ENCODE results near the gene ST6GAL1. TPM values are rescaled to one million over a fixed set of nuclear protein-coding genes. Genes with fewer than 3 reads are reported as not detected.

Gene ST6GAL1
- total and polyA plus RNA-seq, 2 experiments from 2014 or later, result 64.3 to 123 TPM

DNA sequence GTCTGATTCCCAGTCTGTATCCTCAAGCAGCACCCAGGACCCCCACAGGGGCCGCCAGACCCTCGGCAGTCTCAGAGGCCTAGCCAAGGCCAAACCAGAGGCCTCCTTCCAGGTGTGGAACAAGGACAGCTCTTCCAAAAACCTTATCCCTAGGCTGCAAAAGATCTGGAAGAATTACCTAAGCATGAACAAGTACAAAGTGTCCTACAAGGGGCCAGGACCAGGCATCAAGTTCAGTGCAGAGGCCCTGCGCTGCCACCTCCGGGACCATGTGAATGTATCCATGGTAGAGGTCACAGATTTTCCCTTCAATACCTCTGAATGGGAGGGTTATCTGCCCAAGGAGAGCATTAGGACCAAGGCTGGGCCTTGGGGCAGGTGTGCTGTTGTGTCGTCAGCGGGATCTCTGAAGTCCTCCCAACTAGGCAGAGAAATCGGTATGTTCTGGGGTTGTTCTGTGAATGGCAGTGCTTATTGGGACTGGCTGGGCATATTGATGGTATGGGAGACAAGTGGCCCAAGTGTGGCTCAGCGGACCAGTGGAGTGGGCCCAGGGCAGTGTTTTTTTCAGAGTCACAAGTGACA, 112.6 kb downstream of the ST6GAL1 start:
- DNase-seq (ENCODE audit: low read depth in 1 of 2, low spot score in 1 of 2), result no peak
- peaks cover 21% of the 10 kb centered on the region for H3K36me3 ChIP-seq
- peaks cover 30% of the 10 kb centered on the region for H3K4me1 ChIP-seq (ENCODE audit: low read depth)
- no peak overlapping the region for H3K4me3 ChIP-seq
- no peaks in the 10 kb centered on the region for H3K9me3 ChIP-seq (ENCODE audit: low read depth)
- peak overlapping the region; percentile 11 for H3K27ac ChIP-seq
- TF ChIP-seq, protein P1, sequence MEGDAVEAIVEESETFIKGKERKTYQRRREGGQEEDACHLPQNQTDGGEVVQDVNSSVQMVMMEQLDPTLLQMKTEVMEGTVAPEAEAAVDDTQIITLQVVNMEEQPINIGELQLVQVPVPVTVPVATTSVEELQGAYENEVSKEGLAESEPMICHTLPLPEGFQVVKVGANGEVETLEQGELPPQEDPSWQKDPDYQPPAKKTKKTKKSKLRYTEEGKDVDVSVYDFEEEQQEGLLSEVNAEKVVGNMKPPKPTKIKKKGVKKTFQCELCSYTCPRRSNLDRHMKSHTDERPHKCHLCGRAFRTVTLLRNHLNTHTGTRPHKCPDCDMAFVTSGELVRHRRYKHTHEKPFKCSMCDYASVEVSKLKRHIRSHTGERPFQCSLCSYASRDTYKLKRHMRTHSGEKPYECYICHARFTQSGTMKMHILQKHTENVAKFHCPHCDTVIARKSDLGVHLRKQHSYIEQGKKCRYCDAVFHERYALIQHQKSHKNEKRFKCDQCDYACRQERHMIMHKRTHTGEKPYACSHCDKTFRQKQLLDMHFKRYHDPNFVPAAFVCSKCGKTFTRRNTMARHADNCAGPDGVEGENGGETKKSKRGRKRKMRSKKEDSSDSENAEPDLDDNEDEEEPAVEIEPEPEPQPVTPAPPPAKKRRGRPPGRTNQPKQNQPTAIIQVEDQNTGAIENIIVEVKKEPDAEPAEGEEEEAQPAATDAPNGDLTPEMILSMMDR (IDR thresholded peaks at IDR 0.05; ENCODE audit: low read depth, low read length), result no peak
- H3K27me3 ChIP-seq, result no peaks in the 10 kb centered on the region

DNA sequence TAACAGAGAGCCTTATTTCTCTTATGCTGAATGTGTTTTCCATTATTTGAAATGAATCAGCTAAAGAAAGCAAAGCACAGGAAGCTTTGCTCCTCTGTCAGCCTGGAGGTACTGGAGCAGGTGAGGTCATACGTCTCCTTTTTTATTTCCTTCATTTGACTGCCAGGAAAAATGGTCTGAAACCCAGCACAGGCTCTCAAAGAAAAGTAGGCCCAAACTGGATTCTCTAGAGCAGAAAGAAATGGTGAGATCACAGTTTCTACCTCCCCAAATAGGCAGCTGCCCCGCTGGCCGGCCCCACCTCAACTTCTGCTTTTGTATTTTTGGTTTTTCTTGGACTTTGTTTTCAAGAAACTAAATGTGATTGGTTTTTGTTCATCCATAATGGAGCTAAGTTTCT, 113.9 kb downstream of the ST6GAL1 start:
- Histone ChIP-seq H3K4me3 (no peak overlapping the region), H3K27me3 (no peaks in the 10 kb centered on the region), H3K9me3 (ENCODE audit: low read depth) (no peaks in the 10 kb centered on the region), H3K27ac (peak overlapping the region; percentile 91), H3K36me3 (peaks cover 20% of the 10 kb centered on the region), H3K4me1 (ENCODE audit: low read depth) (peaks cover 30% of the 10 kb centered on the region)
- no peak for DNase-seq (ENCODE audit: low read depth in 1 of 2, low spot score in 1 of 2)
- TF ChIP-seq, protein P1 (IDR thresholded peaks at IDR 0.05; ENCODE audit: low read depth, low read length), result no peak

DNA sequence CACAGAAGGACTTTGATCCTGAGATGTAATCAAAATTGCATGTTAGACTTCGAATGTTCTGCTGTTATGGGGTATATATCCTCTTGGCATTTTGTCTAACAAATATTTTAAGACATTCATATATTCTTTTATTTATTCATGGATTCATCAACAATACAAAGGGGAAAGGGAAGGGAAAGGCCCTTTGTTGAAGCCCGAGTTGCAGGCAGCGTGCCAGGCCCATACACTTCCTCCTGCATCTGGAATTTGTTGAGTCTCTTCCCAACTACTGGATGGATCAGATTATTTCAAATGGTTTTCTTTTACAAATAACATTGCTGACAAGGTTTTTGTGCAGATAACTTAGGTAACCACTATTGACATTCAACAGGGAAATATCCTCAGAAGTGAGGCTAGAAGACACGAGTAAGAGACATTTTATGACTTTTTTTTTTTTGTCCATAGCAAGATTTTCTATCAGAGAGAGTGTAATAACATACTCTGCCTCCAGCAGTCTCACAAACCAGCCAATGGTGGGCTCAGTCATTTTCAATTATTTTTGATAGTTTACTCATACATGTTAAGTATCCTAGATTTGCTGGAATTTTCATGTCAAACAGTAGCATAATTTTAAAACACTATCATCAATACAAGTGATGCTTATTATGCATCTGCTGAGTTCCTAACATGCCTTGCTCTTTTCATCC, 114.7 kb downstream of the ST6GAL1 start:
- Histone ChIP-seq H3K4me1 (ENCODE audit: low read depth) (peaks cover 30% of the 10 kb centered on the region), H3K27ac (peak overlapping the region; percentile 91), H3K27me3 (no peaks in the 10 kb centered on the region), H3K4me3 (no peak overlapping the region), H3K9me3 (ENCODE audit: low read depth) (no peaks in the 10 kb centered on the region), H3K36me3 (peaks cover 18% of the 10 kb centered on the region)
- peak in 1 of 2 donors; percentile 59 for DNase-seq (ENCODE audit: low read depth in 1 of 2, low spot score in 1 of 2)
- TF ChIP-seq, protein P1 (IDR thresholded peaks at IDR 0.05; ENCODE audit: low read depth, low read length), result peak; percentile 26

DNA sequence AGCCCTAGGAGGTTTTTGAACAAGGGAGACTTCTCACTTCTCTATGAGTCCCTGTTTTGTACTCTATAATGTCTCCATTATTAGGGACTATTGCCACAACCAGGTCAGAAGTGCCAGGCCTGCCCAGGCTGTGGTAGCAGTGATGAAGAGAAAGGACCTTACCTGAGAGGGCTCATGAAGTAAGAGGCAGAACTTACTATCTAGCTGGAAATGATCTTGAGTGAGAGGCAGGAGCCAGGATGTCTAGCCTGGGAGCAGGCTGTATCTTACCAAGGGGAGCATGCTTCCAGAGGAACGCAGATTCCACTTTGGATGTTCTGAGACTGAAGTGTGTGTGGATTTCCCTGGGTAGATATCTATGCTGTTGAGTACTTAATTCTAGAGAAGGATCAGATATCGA, 115.7 kb downstream of the ST6GAL1 start:
- TF ChIP-seq, protein P1 (IDR thresholded peaks at IDR 0.05; ENCODE audit: low read depth, low read length), result no peak
- no peak for DNase-seq (ENCODE audit: low read depth in 1 of 2, low spot score in 1 of 2)
- peaks cover 20% of the 10 kb centered on the region for H3K36me3 ChIP-seq
- peaks cover 30% of the 10 kb centered on the region for H3K4me1 ChIP-seq (ENCODE audit: low read depth)
- peak overlapping the region; percentile 91 for H3K27ac ChIP-seq
- no peak overlapping the region for H3K4me3 ChIP-seq
- H3K9me3 ChIP-seq (ENCODE audit: low read depth), result no peaks in the 10 kb centered on the region
- H3K27me3 ChIP-seq, result no peaks in the 10 kb centered on the region

DNA sequence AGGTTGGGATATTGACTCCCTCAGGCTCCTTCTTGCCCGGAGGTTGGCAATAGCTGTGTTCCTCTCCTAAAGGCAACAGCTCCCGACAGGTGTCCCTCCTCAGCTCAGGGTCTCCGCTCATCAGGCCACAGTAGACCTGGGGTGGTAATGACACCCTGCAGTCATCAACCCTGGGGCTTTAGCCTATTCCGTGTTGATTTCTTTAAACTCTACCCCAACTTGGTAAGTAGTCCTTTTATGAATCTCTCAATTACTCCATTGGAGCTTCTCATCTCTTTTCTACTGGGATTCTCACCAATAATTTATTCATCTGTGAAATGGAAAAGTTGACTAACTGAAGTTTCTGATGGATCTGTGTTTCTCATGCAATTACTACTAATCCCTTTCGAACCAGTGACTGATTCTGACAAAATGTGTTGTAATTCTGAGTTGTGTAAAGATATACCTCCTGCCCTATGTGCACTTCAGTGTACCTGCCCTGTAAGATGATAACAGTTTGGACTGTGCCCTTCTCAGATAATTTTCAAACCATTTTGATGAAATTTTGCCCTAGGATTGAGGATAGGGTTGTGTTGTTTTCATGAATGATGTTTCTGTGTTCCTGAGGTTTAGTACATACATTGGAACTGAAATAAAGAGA, 119.3 kb downstream of the ST6GAL1 start:
- H3K9me3 ChIP-seq (ENCODE audit: low read depth), result no peaks in the 10 kb centered on the region
- H3K36me3 ChIP-seq, result peaks cover 16% of the 10 kb centered on the region
- no peak overlapping the region for H3K4me3 ChIP-seq
- TF ChIP-seq, protein P1 (IDR thresholded peaks at IDR 0.05; ENCODE audit: low read depth, low read length), result no peak
- no peak for DNase-seq (ENCODE audit: low read depth in 1 of 2, low spot score in 1 of 2)
- H3K4me1 ChIP-seq (ENCODE audit: low read depth), result peaks cover 21% of the 10 kb centered on the region
- H3K27me3 ChIP-seq, result no peaks in the 10 kb centered on the region
- no peak overlapping the region for H3K27ac ChIP-seq
